GM06990 (cell line): ENCODE data around the gene ZMIZ2.

ENCODE experiments used
- DNase-seq: peaks from one replicate; pipeline ENCODE4 v3.0.0-alpha.2; 2011; ENCODE audit not compliant: insufficient read length; ENCODE audit errors: extremely low read depth
- H3K27me3 ChIP-seq: replicated peaks from 2 replicates; pipeline ENCODE4 v1.6.0; 2011; ENCODE audit warnings: low read length; ENCODE audit not compliant: control insufficient read depth, insufficient read depth
- H3K36me3 ChIP-seq: 2 replicates; pipeline ENCODE4 v1.5.1; 2011; ENCODE audit warnings: low read length; ENCODE audit not compliant: control insufficient read depth, insufficient read depth
- H3K4me3 ChIP-seq: replicated peaks from 2 replicates; pipeline ENCODE4 v1.5.1; 2011; ENCODE audit warnings: low read depth, mild to moderate bottlenecking, control low read depth, low read length
- TF ChIP-seq, protein P1 (sequence below): IDR thresholded peaks from 2 replicates; pipeline ENCODE4 v1.5.1; 2011; ENCODE audit warnings: low read length, control low read depth, mild to moderate bottlenecking, inconsistent platforms; ENCODE audit not compliant: insufficient read depth, poor library complexity, severe bottlenecking

Gene ZMIZ2

DNA sequence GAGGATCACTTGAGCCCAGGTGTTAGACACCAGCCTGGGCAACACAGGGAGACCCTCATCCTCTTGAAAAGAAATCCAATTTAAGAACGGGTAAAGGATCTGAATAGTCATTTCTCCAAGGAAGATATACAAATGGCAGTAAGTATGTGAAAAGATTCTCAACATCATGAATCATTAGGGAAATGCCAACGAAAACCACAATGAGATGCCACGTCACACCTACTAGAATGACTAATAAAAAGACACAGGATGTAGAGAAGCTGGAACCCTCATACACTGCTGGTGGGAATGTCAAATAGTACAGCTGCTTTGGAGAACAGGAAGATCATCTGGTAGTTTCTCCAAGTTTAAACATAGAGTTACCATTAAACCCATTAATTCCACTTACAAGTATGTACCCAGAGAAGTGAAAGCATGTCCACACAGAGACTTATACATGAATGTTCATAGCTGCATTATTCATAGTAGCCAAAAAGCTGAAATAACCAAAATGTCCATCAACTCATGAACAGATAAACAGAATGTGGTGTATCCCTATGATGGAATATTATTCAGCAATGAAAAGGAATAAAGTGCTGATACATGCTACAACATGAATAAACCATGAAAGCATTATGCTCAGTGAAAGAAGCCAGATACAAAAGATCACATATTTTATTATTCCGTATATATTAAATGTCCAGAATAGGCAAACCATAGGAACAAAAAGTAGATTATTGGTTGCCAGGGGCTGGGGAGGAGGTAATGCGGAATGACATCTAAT, 13.1 kb upstream of the ZMIZ2 start:
- Histone ChIP-seq H3K4me3 (no peak overlapping the region), H3K36me3 (no peaks in the 10 kb centered on the region), H3K27me3 (no peaks in the 10 kb centered on the region)
- TF ChIP-seq, protein P1, sequence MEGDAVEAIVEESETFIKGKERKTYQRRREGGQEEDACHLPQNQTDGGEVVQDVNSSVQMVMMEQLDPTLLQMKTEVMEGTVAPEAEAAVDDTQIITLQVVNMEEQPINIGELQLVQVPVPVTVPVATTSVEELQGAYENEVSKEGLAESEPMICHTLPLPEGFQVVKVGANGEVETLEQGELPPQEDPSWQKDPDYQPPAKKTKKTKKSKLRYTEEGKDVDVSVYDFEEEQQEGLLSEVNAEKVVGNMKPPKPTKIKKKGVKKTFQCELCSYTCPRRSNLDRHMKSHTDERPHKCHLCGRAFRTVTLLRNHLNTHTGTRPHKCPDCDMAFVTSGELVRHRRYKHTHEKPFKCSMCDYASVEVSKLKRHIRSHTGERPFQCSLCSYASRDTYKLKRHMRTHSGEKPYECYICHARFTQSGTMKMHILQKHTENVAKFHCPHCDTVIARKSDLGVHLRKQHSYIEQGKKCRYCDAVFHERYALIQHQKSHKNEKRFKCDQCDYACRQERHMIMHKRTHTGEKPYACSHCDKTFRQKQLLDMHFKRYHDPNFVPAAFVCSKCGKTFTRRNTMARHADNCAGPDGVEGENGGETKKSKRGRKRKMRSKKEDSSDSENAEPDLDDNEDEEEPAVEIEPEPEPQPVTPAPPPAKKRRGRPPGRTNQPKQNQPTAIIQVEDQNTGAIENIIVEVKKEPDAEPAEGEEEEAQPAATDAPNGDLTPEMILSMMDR = no peak
- DNase-seq = peak; percentile 75

DNA sequence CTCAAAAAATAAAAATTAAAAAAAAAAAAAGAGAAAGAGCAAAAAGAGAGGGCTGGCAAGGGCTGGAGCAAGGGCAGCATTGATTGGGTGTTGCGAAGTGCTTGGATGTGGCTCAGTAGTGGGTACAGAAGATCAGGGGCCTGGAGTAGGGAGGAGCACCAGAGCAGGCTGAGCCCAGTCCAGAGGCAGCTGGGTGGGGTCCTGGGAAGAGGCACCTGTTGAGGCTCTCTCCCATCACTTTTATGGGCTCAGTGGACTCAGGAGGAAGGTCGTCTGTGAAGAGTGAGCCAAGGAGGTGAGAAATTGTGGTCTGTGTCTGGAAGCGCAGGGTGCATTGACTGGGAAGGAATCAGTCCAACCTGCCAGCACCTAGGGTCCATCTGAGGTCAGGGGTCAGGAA, 11.8 kb upstream of the ZMIZ2 start:
- H3K27me3 ChIP-seq = no peaks in the 10 kb centered on the region
- no peak overlapping the region for H3K4me3 ChIP-seq
- TF ChIP-seq, protein P1 = no peak
- H3K36me3 ChIP-seq = no peaks in the 10 kb centered on the region
- no peak for DNase-seq

DNA sequence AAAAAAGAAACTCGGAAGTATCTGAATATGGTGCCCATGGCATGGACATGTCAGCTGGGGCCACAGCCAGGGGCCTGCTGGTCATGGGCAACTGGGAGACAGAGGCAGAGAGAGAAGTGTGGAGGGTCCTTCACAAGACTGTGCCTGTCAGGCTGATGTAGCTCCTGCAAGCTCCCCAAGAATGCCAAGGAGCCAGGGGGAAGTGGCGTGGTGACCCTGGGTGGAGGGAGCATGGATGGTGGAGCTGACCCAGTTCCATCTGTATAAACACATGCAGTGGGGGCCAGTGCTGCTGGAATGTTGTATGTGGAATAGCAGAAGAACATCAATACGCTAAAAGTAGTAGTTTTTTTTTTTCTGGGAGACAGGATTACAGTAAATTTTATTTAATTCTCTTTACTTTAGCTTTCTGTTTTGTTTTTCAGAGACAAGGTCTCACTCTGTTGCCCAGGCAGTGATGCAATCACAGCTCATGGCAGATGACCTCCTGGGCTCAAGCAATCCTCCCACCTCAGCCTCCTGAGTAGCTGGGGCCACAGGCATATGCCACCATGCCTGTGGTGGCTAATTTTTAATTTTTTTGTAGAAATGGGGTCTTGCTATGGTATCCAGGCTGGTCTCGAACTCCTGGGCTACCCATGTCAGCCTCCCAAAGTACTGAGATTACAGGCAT, 10.5 kb upstream of the ZMIZ2 start:
- TF ChIP-seq, protein P1 = no peak
- no peak for DNase-seq
- Histone ChIP-seq H3K27me3 (no peaks in the 10 kb centered on the region), H3K4me3 (no peak overlapping the region), H3K36me3 (no peaks in the 10 kb centered on the region)

DNA sequence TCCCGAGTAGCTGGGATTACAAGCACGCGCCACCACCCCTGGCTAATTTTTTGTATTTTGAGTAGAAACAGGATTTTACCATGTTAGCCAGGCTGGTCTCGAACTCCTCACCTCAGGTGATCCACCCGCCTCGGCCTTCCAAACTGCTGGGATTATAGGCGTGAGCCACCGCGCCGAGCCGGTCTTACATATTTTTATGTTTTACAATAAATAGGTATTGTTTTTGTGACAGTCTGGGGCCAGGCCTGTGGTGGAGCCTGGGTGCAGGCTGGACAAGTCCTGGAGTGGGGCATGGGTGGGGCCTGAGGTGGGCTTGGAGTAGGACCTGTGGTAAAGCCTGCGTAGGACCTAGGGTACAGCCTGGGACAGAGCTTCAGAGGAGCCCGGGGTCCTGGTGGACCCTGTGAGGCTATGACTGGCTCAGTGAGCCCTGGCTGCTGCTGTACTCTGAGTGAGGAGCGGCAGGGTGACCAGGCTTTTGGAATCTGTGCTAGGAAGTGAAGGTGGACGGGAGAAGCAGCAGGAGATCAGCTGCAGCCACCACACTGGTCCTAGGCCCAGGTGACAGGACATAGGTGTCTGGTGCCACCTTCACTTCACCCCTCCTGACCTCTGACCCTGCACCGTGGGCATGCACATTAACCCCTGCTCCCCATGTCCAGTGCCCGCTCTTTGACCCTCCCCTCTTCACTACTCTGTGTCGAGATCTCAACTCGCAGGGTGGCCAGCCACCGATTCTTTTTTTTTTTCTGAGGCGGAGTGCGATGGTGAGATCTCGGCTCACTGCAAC, 9.6 kb upstream of the ZMIZ2 start:
- TF ChIP-seq, protein P1 = no peak
- Histone ChIP-seq H3K36me3 (no peaks in the 10 kb centered on the region), H3K4me3 (no peak overlapping the region), H3K27me3 (no peaks in the 10 kb centered on the region)
- DNase-seq = no peak

DNA sequence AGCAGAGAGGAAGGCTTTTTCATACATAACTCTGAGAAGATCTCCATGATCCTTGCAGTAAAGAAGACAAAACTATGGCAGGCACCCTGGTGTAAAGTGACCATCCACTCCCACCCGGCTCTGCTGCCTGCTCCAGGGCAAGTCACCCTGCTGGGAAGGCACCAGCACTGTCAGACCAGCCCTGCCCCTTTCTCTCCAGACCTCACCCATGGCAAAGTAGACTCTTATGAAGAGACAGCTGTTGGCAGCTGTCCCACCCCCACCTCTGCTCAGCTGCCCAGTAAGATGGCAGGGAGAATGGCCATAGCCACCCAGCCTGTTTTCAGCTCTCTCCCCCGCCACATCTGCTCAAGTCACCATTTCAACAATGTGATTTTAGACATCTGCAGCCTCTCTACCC, 8.6 kb upstream of the ZMIZ2 start:
- TF ChIP-seq, protein P1 = no peak
- no peak for DNase-seq
- Histone ChIP-seq H3K36me3 (no peaks in the 10 kb centered on the region), H3K4me3 (no peak overlapping the region), H3K27me3 (no peaks in the 10 kb centered on the region)
